ENCODE results near the gene SRP68.

SRP68 gene

GRCh38 chr17:76013377-76013932 is 58.9 kb downstream of the SRP68 start:
- H3K36me3 Mint-ChIP-seq (ENCODE audit: low read depth), result no peaks in the 10 kb centered on the region
- ATAC-seq, result no peak
- peaks cover 4% of the 10 kb centered on the region for H3K4me1 Mint-ChIP-seq
- H3K4me3 Mint-ChIP-seq, result no peak overlapping the region
- no peak overlapping the region for H3K27ac Mint-ChIP-seq
- H3K9me3 Mint-ChIP-seq, result no peaks in the 10 kb centered on the region
- no peaks in the 10 kb centered on the region for H3K27me3 Mint-ChIP-seq
- no peak for DNase-seq

GRCh38 chr17:76011951-76012350 is 60.4 kb downstream of the SRP68 start:
- DNase-seq (no peak), ATAC-seq (no peak)
- Mint-ChIP-seq H3K4me1 (peaks cover 4% of the 10 kb centered on the region), H3K36me3 (ENCODE audit: low read depth) (no peaks in the 10 kb centered on the region), H3K4me3 (no peak overlapping the region), H3K27ac (no peak overlapping the region), H3K9me3 (no peaks in the 10 kb centered on the region), H3K27me3 (no peaks in the 10 kb centered on the region)

- Mint-ChIP-seq H3K27ac (no peak overlapping the region), H3K27me3 (no peaks in the 10 kb centered on the region), H3K4me3 (no peak overlapping the region), H3K36me3 (ENCODE audit: low read depth) (peaks cover 2% of the 10 kb centered on the region), H3K4me1 (peaks cover 4% of the 10 kb centered on the region), H3K9me3 (no peaks in the 10 kb centered on the region)
- ATAC-seq (no peak), DNase-seq (no peak)
Observed at GRCh38 chr17:76009969-76010661, 62.2 kb downstream of the SRP68 start.

- Mint-ChIP-seq H3K4me3 (no peak overlapping the region), H3K4me1 (peaks cover 4% of the 10 kb centered on the region), H3K36me3 (ENCODE audit: low read depth) (peaks cover 2% of the 10 kb centered on the region), H3K9me3 (no peaks in the 10 kb centered on the region), H3K27ac (no peak overlapping the region), H3K27me3 (no peaks in the 10 kb centered on the region)
- no peak for ATAC-seq
- DNase-seq, result no peak
Observed at GRCh38 chr17:76009447-76009846, 62.9 kb downstream of the SRP68 start.

GRCh38 chr17:76008630-76009425 is 63.5 kb downstream of the SRP68 start:
- Mint-ChIP-seq H3K36me3 (ENCODE audit: low read depth) (peaks cover 2% of the 10 kb centered on the region), H3K4me3 (no peak overlapping the region), H3K27me3 (no peaks in the 10 kb centered on the region), H3K4me1 (no peaks in the 10 kb centered on the region), H3K9me3 (no peaks in the 10 kb centered on the region), H3K27ac (no peak overlapping the region)
- DNase-seq, result no peak
- ATAC-seq, result no peak

- Mint-ChIP-seq H3K9me3 (no peaks in the 10 kb centered on the region), H3K27ac (no peak overlapping the region), H3K4me1 (no peaks in the 10 kb centered on the region), H3K27me3 (no peaks in the 10 kb centered on the region), H3K36me3 (ENCODE audit: low read depth) (peaks cover 2% of the 10 kb centered on the region), H3K4me3 (no peak overlapping the region)
- no peak for ATAC-seq
- no peak for DNase-seq
Observed at GRCh38 chr17:76008208-76008607, 64.1 kb downstream of the SRP68 start.

- peaks cover 2% of the 10 kb centered on the region for H3K36me3 Mint-ChIP-seq (ENCODE audit: low read depth)
- H3K27ac Mint-ChIP-seq, result no peak overlapping the region
- H3K27me3 Mint-ChIP-seq, result no peaks in the 10 kb centered on the region
- H3K9me3 Mint-ChIP-seq, result no peaks in the 10 kb centered on the region
- H3K4me1 Mint-ChIP-seq, result no peaks in the 10 kb centered on the region
- H3K4me3 Mint-ChIP-seq, result no peak overlapping the region
- DNase-seq (no peak), ATAC-seq (no peak)
Observed at GRCh38 chr17:76007850-76008165, 64.5 kb downstream of the SRP68 start.

- H3K4me1 Mint-ChIP-seq, result no peaks in the 10 kb centered on the region
- peaks cover 2% of the 10 kb centered on the region for H3K36me3 Mint-ChIP-seq (ENCODE audit: low read depth)
- ATAC-seq, result no peak
- no peak overlapping the region for H3K27ac Mint-ChIP-seq
- no peak overlapping the region for H3K4me3 Mint-ChIP-seq
- no peaks in the 10 kb centered on the region for H3K9me3 Mint-ChIP-seq
- H3K27me3 Mint-ChIP-seq, result no peaks in the 10 kb centered on the region
- DNase-seq, result no peak
Observed at GRCh38 chr17:76007131-76007849, 65.0 kb downstream of the SRP68 start.

- no peak overlapping the region for H3K4me3 Mint-ChIP-seq
- H3K27ac Mint-ChIP-seq, result no peak overlapping the region
- DNase-seq (peak; percentile 90), ATAC-seq (peak; percentile 66)
- H3K9me3 Mint-ChIP-seq, result no peaks in the 10 kb centered on the region
- peaks cover 2% of the 10 kb centered on the region for H3K36me3 Mint-ChIP-seq (ENCODE audit: low read depth)
- H3K27me3 Mint-ChIP-seq, result no peaks in the 10 kb centered on the region
- H3K4me1 Mint-ChIP-seq, result no peaks in the 10 kb centered on the region
Observed at GRCh38 chr17:76005263-76006149, 66.8 kb downstream of the SRP68 start.

GRCh38 chr17:76004750-76005262 is 67.5 kb downstream of the SRP68 start:
- no peak overlapping the region for H3K4me3 Mint-ChIP-seq
- H3K27me3 Mint-ChIP-seq, result no peaks in the 10 kb centered on the region
- peaks cover 2% of the 10 kb centered on the region for H3K36me3 Mint-ChIP-seq (ENCODE audit: low read depth)
- DNase-seq (no peak), ATAC-seq (no peak)
- H3K4me1 Mint-ChIP-seq, result no peaks in the 10 kb centered on the region
- H3K27ac Mint-ChIP-seq, result no peak overlapping the region
- H3K9me3 Mint-ChIP-seq, result no peaks in the 10 kb centered on the region

- H3K4me3 Mint-ChIP-seq, result no peak overlapping the region
- DNase-seq (no peak), ATAC-seq (no peak)
- no peak overlapping the region for H3K27ac Mint-ChIP-seq
- H3K27me3 Mint-ChIP-seq, result no peaks in the 10 kb centered on the region
- H3K4me1 Mint-ChIP-seq, result no peaks in the 10 kb centered on the region
- H3K36me3 Mint-ChIP-seq (ENCODE audit: low read depth), result peaks cover 2% of the 10 kb centered on the region
- H3K9me3 Mint-ChIP-seq, result no peaks in the 10 kb centered on the region
Observed at GRCh38 chr17:76003915-76004314, 68.4 kb downstream of the SRP68 start.

GRCh38 chr17:76002100-76002499 is 70.2 kb downstream of the SRP68 start:
- Mint-ChIP-seq H3K4me1 (peaks cover 6% of the 10 kb centered on the region), H3K4me3 (no peak overlapping the region), H3K36me3 (ENCODE audit: low read depth) (peaks cover 2% of the 10 kb centered on the region), H3K9me3 (no peaks in the 10 kb centered on the region), H3K27me3 (no peaks in the 10 kb centered on the region), H3K27ac (no peak overlapping the region)
- no peak for ATAC-seq
- DNase-seq, result no peak

- Mint-ChIP-seq H3K36me3 (ENCODE audit: low read depth) (peaks cover 2% of the 10 kb centered on the region), H3K27ac (no peak within 1 kb of the TSS), H3K27me3 (no peaks in the 10 kb centered on the region), H3K4me1 (peaks cover 16% of the 10 kb centered on the region), H3K9me3 (no peaks in the 10 kb centered on the region), H3K4me3 (no peak within 1 kb of the TSS)
- DNase-seq, result no peak
- ATAC-seq, result no peak
Observed at GRCh38 chr17:76000755-76001521, 71.4 kb downstream of the SRP68 start, which contains the start of gene CDK3. CDK3 (plus strand) TSS chr17:76000855; CDS start chr17:76001426, 571 bp downstream.

Data from activated naive CD8-positive, alpha-beta T cell treated with anti-CD3 and anti-CD28 coated beads, Interleukin-2, amount 50 U/mL, for 24 hours (primary cell).